ENCODE data around the gene IFT74. TPM values are rescaled to one million over a fixed set of nuclear protein-coding genes. Genes with fewer than 3 reads are reported as not detected.

IFT74 gene
- total and polyA plus RNA-seq, 2 of the 13 experiments (the other 11 are each of a cell fraction or from before 2014, with no cell fraction given) = 4.2 to 12.3 TPM

DNA sequence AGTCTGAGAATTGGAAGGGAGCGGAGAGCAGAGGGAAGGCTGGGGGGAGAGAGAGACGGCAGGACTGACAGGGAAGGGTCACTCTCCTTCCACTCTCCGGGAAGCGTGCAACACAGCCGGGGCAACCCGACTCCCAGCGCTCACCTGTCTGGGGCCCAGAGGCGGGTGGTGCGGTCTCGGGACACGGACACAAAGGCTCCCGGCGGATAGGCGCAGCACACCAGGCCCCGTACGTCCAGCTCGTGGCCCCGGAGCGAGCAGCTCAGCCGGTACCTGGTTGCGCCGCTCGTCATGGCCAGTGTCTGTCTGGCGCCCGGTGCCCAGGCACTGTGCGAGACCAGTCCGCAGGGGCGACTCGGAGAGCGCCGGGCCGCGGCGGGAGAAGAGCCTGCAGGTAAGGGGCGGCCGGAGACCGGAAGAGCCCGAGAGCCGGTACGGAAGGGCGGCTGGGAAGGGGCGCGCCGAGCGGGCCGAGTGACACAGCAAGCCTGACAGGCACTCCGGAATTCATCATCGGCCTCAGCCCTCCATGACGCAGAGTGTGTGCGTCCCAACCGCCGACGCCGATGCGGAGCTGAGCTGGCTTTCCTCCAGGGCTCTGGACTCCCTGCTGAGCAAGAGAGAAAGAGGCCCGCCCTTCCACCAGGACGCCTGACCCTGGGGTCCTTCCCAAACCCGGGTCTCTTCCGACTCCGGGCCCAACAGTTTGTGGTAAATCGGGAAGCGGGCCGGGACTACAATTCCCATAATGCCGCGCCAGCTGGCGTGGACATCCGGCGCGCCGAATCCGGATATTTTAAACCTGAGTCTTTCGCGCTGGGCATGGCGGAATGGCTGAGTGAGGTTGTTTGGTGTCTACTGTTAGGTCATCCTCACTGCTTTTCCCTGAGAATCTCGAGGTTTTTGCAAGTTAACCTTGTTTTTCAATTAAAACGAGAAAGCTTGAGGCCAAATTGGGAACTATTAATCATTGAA is 9.2 kb upstream of the IFT74 start, which contains the start of gene PLAA (continued):
- TF ChIP-seq MATR3 (CRISPR knock-in tag; IDR thresholded peaks at IDR 0.05) = no peak
- TF ChIP-seq THRA (CRISPR knock-in tag; IDR thresholded peaks at IDR 0.05; ENCODE audit: borderline replicate concordance) = no peak
- no peak for TF ChIP-seq ZNF430 (CRISPR knock-in tag; IDR thresholded peaks at IDR 0.05)
- no peak for TF ChIP-seq ZNF10 (CRISPR knock-in tag; IDR thresholded peaks at IDR 0.05; ENCODE audit: borderline replicate concordance, low read depth)
- no peak for TF ChIP-seq SNAPC5 (CRISPR knock-in tag; IDR thresholded peaks at IDR 0.05; ENCODE audit: borderline replicate concordance)
- TF ChIP-seq FOSL2 (CRISPR knock-in tag; IDR thresholded peaks at IDR 0.05) = peak; percentile 13
- no peak for TF ChIP-seq ZNF530 (CRISPR knock-in tag; IDR thresholded peaks at IDR 0.05; ENCODE audit: low read depth)
- TF ChIP-seq KLF6 (CRISPR knock-in tag; IDR thresholded peaks at IDR 0.05) = peak; percentile 45; the same call in 1 of the 2 replicates
- 0 out of 2 replicates have a peak, but pooled peaks have one; percentile 8 for TF ChIP-seq ZNF878 (CRISPR knock-in tag; IDR thresholded peaks at IDR 0.05)
- TF ChIP-seq PRPF4 (IDR thresholded peaks at IDR 0.05; ENCODE audit: low read depth, low read length, poor library complexity, severe bottlenecking) = no peak
- TF ChIP-seq HOXA3 (CRISPR knock-in tag; IDR thresholded peaks at IDR 0.05) = peak; percentile 92
- no peak for TF ChIP-seq ZNF780A (CRISPR knock-in tag; IDR thresholded peaks at IDR 0.05)
- TF ChIP-seq ZNF670 (CRISPR knock-in tag; IDR thresholded peaks at IDR 0.05; ENCODE audit: borderline replicate concordance) = peak; percentile 73; the same call in 1 of the 2 replicates
- TF ChIP-seq ZBTB8A (CRISPR knock-in tag; IDR thresholded peaks at IDR 0.05; ENCODE audit: borderline replicate concordance, low read depth) = no peak; the same call in 1 of the 2 replicates
- peak; percentile 66; the same call in 1 of the 2 replicates for TF ChIP-seq HES4 (CRISPR knock-in tag; IDR thresholded peaks at IDR 0.05; ENCODE audit: borderline replicate concordance)
- no peak for TF ChIP-seq NFRKB (IDR thresholded peaks at IDR 0.05)
- 0 out of 2 replicates have a peak, but pooled peaks have one; percentile 52 for TF ChIP-seq RARG (CRISPR knock-in tag; IDR thresholded peaks at IDR 0.05; ENCODE audit: low read depth)
- TF ChIP-seq, protein P1, sequence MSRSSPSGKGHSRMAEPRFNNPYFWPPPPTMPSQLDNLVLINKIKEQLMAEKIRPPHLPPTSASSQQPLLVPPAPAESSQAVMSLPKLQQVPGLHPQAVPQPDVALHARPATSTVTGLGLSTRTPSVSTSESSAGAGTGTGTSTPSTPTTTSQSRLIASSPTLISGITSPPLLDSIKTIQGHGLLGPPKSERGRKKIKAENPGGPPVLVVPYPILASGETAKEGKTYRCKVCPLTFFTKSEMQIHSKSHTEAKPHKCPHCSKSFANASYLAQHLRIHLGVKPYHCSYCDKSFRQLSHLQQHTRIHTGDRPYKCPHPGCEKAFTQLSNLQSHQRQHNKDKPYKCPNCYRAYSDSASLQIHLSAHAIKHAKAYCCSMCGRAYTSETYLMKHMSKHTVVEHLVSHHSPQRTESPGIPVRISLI (CRISPR knock-in tag; IDR thresholded peaks at IDR 0.05; ENCODE audit: borderline replicate concordance) = peak; percentile 39; the same call in 1 of the 2 replicates
- TF ChIP-seq NR2F2 (IDR thresholded peaks at IDR 0.05; ENCODE audit: borderline replicate concordance, low read depth) = no peak
- peak; percentile 99 for TF ChIP-seq ZSCAN29 (CRISPR knock-in tag; conservative IDR thresholded peaks at IDR 0.05)
- no peak for TF ChIP-seq HNRNPH1 (optimal IDR thresholded peaks at IDR 0.05; ENCODE audit: low read depth, low read length)
- TF ChIP-seq ZC3H13 (CRISPR knock-in tag; IDR thresholded peaks at IDR 0.05) = 0 out of 2 replicates have a peak, but pooled peaks have one; percentile 51
- no peak for TF ChIP-seq XBP1 (CRISPR knock-in tag; IDR thresholded peaks at IDR 0.05)
- TF ChIP-seq SATB2 (CRISPR knock-in tag; IDR thresholded peaks at IDR 0.05) = no peak

Data from HepG2 (cell line).